ENCODE results near the gene JMJD8. TPM values are rescaled to one million over a fixed set of nuclear protein-coding genes. Genes with fewer than 3 reads are reported as not detected.
A peak's percentile ranks its signal among the peaks of the same experiment; 100 is the strongest.

JMJD8 gene
- total RNA-seq, 1 experiment from 2014 or later = 121 TPM

GRCh38 chr16:728890-729744 is 45.0 kb upstream of the JMJD8 start:
- Histone ChIP-seq H3K4me3 (replicated peaks in 1 of 2; ENCODE audit: low read depth in 1 of 2, low read length in 2 of 2) (peak overlapping the region; percentile 80 to 89), H3K9me2 (ENCODE audit: insufficient read depth) (no peaks in the 10 kb centered on the region), H2AFZ (ENCODE audit: low read depth, low read length, poor library complexity, severe bottlenecking) (no peak overlapping the region), H4K20me1 (ENCODE audit: insufficient read depth) (no peaks in the 10 kb centered on the region), H3K9me3 (ENCODE audit: control insufficient read depth in 1 of 2, insufficient read depth in 1 of 2, low read depth in 1 of 2, low read length in 2 of 2) (no peaks in the 10 kb centered on the region), H3K27me3 (ENCODE audit: insufficient read depth, low read length) (no peaks in the 10 kb centered on the region), H3K27ac (ENCODE audit: low read depth, low read length) (peak overlapping the region; percentile 95), H3K4me2 (ENCODE audit: low read length) (peak overlapping the region; percentile 99), H3K4me1 (ENCODE audit: control insufficient read depth in 1 of 2, insufficient read depth in 2 of 2, low read length in 2 of 2) (peaks cover 5 to 29% of the 10 kb centered on the region in 2 experiments; a peak in 3 of 4 replicates), H3K9ac (ENCODE audit: low read length) (peak overlapping the region; percentile 98), H3K36me3 (ENCODE audit: control insufficient read depth in 1 of 2, insufficient read depth in 2 of 2, low read length in 2 of 2) (peaks cover 0 to 3% of the 10 kb centered on the region in 2 experiments; a peak in 2 of 4 replicates), H3K79me2 (ENCODE audit: insufficient read depth, low read length) (peaks cover 19% of the 10 kb centered on the region; the same call in 1 of the 2 replicates)
- ChIA-PET CTCF (interaction anchor here (1.1 to 3.0 kb wide), 4 partner anchors 9 to 20 kb away, joined by 5 to 20 read pairs (median 9); partner anchors contain the start of genes CIAO3 and METRN), RAD21 (ENCODE audit: low non-redundant PET in 1 of 2, low total read pairs in 2 of 2, uncharacterized antibody in 2 of 2, unreplicated experiment in 2 of 2) (no interaction called here), POLR2A (interaction anchor here (1.3 to 3.5 kb wide), 3 partner anchors 11 to 32 kb away, joined by 3 to 12 read pairs (median 9); partner anchors contain the start of genes METRN and MSLN)
- DNase-seq (ENCODE audit: low read depth, low spot score) = no peak
- TF ChIP-seq ZFX (IDR thresholded peaks at IDR 0.05) (0 out of 2 replicates have a peak, but pooled peaks have one; percentile 8), SIN3A (IDR thresholded peaks at IDR 0.05; ENCODE audit: low read depth) (no peak)
- intact Hi-C loops (cut with micrococcal nuclease) = loop anchor here (1.0 kb wide), 1 partner anchor 56 kb away; no protein-coding TSS in a partner anchor
- BruUV-seq (replicated peaks) = TSS peak; percentile 50
- no peak; the same call in 1 of the 2 replicates for ATAC-seq

GRCh38 chr16:728131-728889 is 44.2 kb upstream of the JMJD8 start:
- POLR2A ChIA-PET = interaction anchor here (0.8 to 3.5 kb wide), 7 partner anchors 8 to 316 kb away, joined by 3 to 12 read pairs (median 4); partner anchors contain the start of genes CIAO3, METRN and MSLN
- Histone ChIP-seq H3K4me2 (ENCODE audit: low read length) (peak overlapping the region; percentile 99), H3K9ac (ENCODE audit: low read length) (peak overlapping the region; percentile 98), H3K36me3 (ENCODE audit: control insufficient read depth in 1 of 2, insufficient read depth in 2 of 2, low read length in 2 of 2) (no peaks in the 10 kb centered on the region; a peak in 1 of 4 replicates), H3K27me3 (ENCODE audit: insufficient read depth, low read length) (no peaks in the 10 kb centered on the region), H3K27ac (ENCODE audit: low read depth, low read length) (peak overlapping the region; percentile 96), H3K9me3 (ENCODE audit: control insufficient read depth in 1 of 2, insufficient read depth in 1 of 2, low read depth in 1 of 2, low read length in 2 of 2) (no peaks in the 10 kb centered on the region), H3K4me3 (replicated peaks in 1 of 2; ENCODE audit: low read depth in 1 of 2, low read length in 2 of 2) (peak overlapping the region; percentile 80 to 89), H3K9me2 (ENCODE audit: insufficient read depth) (no peaks in the 10 kb centered on the region), H3K4me1 (ENCODE audit: control insufficient read depth in 1 of 2, insufficient read depth in 2 of 2, low read length in 2 of 2) (peaks cover 5 to 31% of the 10 kb centered on the region in 2 experiments; a peak in 3 of 4 replicates), H3K79me2 (ENCODE audit: insufficient read depth, low read length) (peaks cover 19% of the 10 kb centered on the region; the same call in 1 of the 2 replicates), H2AFZ (ENCODE audit: low read depth, low read length, poor library complexity, severe bottlenecking) (no peak overlapping the region), H4K20me1 (ENCODE audit: insufficient read depth) (no peaks in the 10 kb centered on the region)
- CTCF ChIA-PET = interaction anchor here (0.9 to 3.0 kb wide), 6 partner anchors 9 to 21 kb away, joined by 3 to 20 read pairs (median 8); partner anchors contain the start of genes CIAO3 and METRN
- no TSS peak for BruUV-seq (replicated peaks)
- peak; percentile 55 for ATAC-seq
- RAD21 ChIA-PET (ENCODE audit: low non-redundant PET in 1 of 2, low total read pairs in 2 of 2, uncharacterized antibody in 2 of 2, unreplicated experiment in 2 of 2) = interaction anchor here in 1 of 2 experiments (0.9 kb wide), 1 partner anchor 12 kb away, joined by 3 read pairs; no protein-coding TSS in a partner anchor
- DNase-seq (ENCODE audit: low read depth, low spot score) = peak; percentile 86
- TF ChIP-seq POLR2A (IDR thresholded peaks at IDR 0.05; ENCODE audit: borderline replicate concordance, extremely low read depth, insufficient read depth, insufficient read length) (peak; percentile 71), ZFX (IDR thresholded peaks at IDR 0.05) (peak; percentile 35; the same call in 1 of the 2 replicates), RAD21 (IDR thresholded peaks at IDR 0.05; ENCODE audit: low read depth) (no peak), EGR1 (IDR thresholded peaks at IDR 0.05; ENCODE audit: low read depth) (no peak), EZH2phosphoT487 (IDR thresholded peaks at IDR 0.05; ENCODE audit: borderline replicate concordance) (no peak), POLR2AphosphoS5 (IDR thresholded peaks at IDR 0.05; ENCODE audit: low read depth, low read length) (peak; percentile 63), YY1 (IDR thresholded peaks at IDR 0.05; ENCODE audit: extremely low read depth, insufficient replicate concordance, low read depth, low read length) (no peak), CEBPB (IDR thresholded peaks at IDR 0.05; ENCODE audit: low read depth) (no peak)
- intact Hi-C loops (cut with micrococcal nuclease) = loop anchor here (1.0 kb wide), 1 partner anchor 57 kb away; no protein-coding TSS in a partner anchor

All from HCT116 (cell line).